HG02981 (cell line): ENCODE measurements around the gene CPEB3.
"Not testable (repeated sequence)": the region's sequence is repeated elsewhere in the genome, so short reads cannot be mapped to it uniquely, and the experiment has no call there.

Experiments used
- ATAC-seq: cut with Tn5 transposase; IDR thresholded peaks from one replicate; pipeline ENCODE4 v1.9.1; 2021; ENCODE audit warnings: mild to moderate bottlenecking, moderate library complexity; ENCODE audit not compliant: unreplicated experiment

The CPEB3 gene

GRCh38 chr10:92052741-92053140, 238.1 kb downstream of the CPEB3 start:
- ATAC-seq = no peak

GRCh38 chr10:92052088-92052487, 238.8 kb downstream of the CPEB3 start:
- no peak for ATAC-seq

- ATAC-seq = no peak
Measured at GRCh38 chr10:92047215-92047614, 243.7 kb downstream of the CPEB3 start.

GRCh38 chr10:92045641-92046106, 245.2 kb downstream of the CPEB3 start:
- no peak for ATAC-seq

GRCh38 chr10:92042541-92042940, 248.3 kb downstream of the CPEB3 start:
- no peak for ATAC-seq

GRCh38 chr10:92038949-92039348, 251.9 kb downstream of the CPEB3 start:
- no peak for ATAC-seq

- ATAC-seq = not testable (repeated sequence)
Measured at GRCh38 chr10:92033070-92033469, 257.8 kb downstream of the CPEB3 start.

- ATAC-seq = no peak
Measured at GRCh38 chr10:92031580-92031979, 259.3 kb downstream of the CPEB3 start.

- no peak for ATAC-seq
Measured at GRCh38 chr10:92027141-92027540, 263.7 kb downstream of the CPEB3 start.

- not testable (repeated sequence) for ATAC-seq
Measured at GRCh38 chr10:92025340-92025739, 265.5 kb downstream of the CPEB3 start.

GRCh38 chr10:92024700-92025099, 266.2 kb downstream of the CPEB3 start:
- ATAC-seq = no peak

- ATAC-seq = no peak
Measured at GRCh38 chr10:92014620-92015019, 276.3 kb downstream of the CPEB3 start.

GRCh38 chr10:92011560-92012214, 279.2 kb downstream of the CPEB3 start:
- ATAC-seq = no peak

GRCh38 chr10:92010047-92010735, 280.7 kb downstream of the CPEB3 start:
- ATAC-seq = no peak

- no peak for ATAC-seq
Measured at GRCh38 chr10:92009445-92009844, 281.4 kb downstream of the CPEB3 start.

GRCh38 chr10:92005978-92006377, 284.9 kb downstream of the CPEB3 start:
- no peak for ATAC-seq

GRCh38 chr10:92003258-92003657, 287.6 kb downstream of the CPEB3 start:
- no peak for ATAC-seq

- no peak for ATAC-seq
Measured at GRCh38 chr10:92001995-92002394, 288.9 kb downstream of the CPEB3 start.

- no peak for ATAC-seq
Measured at GRCh38 chr10:92001581-92001980, 289.3 kb downstream of the CPEB3 start.
